Immature natural killer cell (primary cell): Measurements from ENCODE around the gene RDX. TPM values are rescaled to one million over a fixed set of nuclear protein-coding genes. Genes with fewer than 3 reads are reported as not detected.

Source experiments
- DNase-seq, 3 donors: peaks; one replicate each; pipeline ENCODE4 v3.0.0; 2022; ENCODE audit warnings: mixed read lengths in 1 of 3
- H3K27ac Mint-ChIP-seq, 6 donors: one replicate each; pipeline ENCODE4 v1.8.0; 2020; ENCODE audit warnings: mixed read lengths in 6 of 6, mild to moderate bottlenecking in 5 of 6, inconsistent platforms in 4 of 6, moderate library complexity in 3 of 6
- H3K27me3 Mint-ChIP-seq, 3 donors: one replicate each; pipeline ENCODE4 v1.8.0; 2020 to 2021; ENCODE audit warnings: low read depth in 3 of 3, mild to moderate bottlenecking in 3 of 3, mixed read lengths in 3 of 3, moderate library complexity in 3 of 3, inconsistent platforms in 1 of 3
- H3K36me3 Mint-ChIP-seq, 3 donors: one replicate each; pipeline ENCODE4 v1.8.0; 2020; ENCODE audit warnings: mixed read lengths in 3 of 3, inconsistent platforms in 2 of 3, mild to moderate bottlenecking in 2 of 3
- H3K4me1 Mint-ChIP-seq, 2 donors: one replicate each; pipeline ENCODE4 v1.8.0; 2020; ENCODE audit warnings: inconsistent platforms in 2 of 2, mild to moderate bottlenecking in 2 of 2, mixed read lengths in 2 of 2, moderate library complexity in 1 of 2
- H3K4me3 Mint-ChIP-seq, 5 donors: one replicate each; pipeline ENCODE4 v1.8.0; 2020; ENCODE audit warnings: mild to moderate bottlenecking in 5 of 5, mixed read lengths in 5 of 5, inconsistent platforms in 3 of 5, moderate library complexity in 3 of 5
- H3K9me3 Mint-ChIP-seq, 6 donors: one replicate each; pipeline ENCODE4 v1.8.0; 2020; ENCODE audit warnings: mild to moderate bottlenecking in 6 of 6, mixed read lengths in 6 of 6, inconsistent platforms in 4 of 6, moderate library complexity in 3 of 6
- polyA plus RNA-seq, 3 donors: library from polyadenylated mRNA; unstranded; fragments of 300-500 nt; fragmentation: Illumina TruSeq; gene quantifications; one replicate each; pipeline ENCODE4 v1.2.3, GENCODE V29; 2021

RDX gene
- polyA plus RNA-seq, 3 donors from 2014 or later: 13.0 to 28.5 (median 21.9) TPM

DNA sequence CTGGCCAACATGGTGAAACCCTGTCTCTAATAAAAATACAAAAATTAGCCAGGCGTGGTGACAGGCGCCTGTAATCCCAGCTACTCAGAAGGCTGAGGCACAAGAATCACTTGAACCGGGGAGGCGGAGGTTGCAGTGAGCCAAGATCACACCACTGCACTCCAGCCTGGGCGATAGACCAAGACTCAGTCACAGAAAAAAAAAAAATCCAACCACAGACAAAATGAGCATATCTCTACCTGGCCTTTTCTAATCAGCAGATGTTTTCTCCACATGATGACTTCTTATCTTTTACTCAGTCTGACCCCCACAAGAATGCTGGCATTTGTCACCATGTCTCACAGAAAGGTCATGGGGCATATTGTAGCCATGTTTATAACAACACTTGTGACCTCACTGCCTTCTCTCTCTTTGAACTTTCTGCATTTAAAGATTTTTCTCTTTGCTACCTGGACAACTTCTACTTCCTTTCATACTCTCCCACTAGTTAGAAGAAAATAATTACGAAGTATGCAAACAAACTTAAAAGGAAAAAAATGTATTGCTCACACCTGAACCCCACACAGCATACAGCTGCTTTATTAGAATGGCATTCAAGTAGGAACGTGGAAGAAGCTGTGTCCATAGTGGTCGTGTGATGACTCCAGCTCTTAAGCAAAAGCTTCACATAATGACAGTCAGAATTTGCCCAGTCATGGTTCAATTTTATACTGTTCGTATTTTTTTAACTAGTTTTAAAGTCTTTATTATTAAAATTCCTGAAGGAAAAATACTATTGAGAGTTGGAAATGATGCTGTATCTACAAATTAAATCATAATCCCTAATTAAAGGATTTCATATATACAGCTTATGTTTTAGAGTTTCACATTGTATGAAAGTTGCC lies 137.9 kb downstream of the RDX start:
- DNase-seq: no peak
- H3K27ac Mint-ChIP-seq: no peak overlapping the region
- H3K36me3 Mint-ChIP-seq: no peaks in the 10 kb centered on the region
- H3K9me3 Mint-ChIP-seq: no peaks in the 10 kb centered on the region
- no peaks in the 10 kb centered on the region for H3K4me1 Mint-ChIP-seq
- no peak overlapping the region for H3K4me3 Mint-ChIP-seq
- peaks cover 0 to 2% (median 0%) of the 10 kb centered on the region in 3 donors for H3K27me3 Mint-ChIP-seq

- DNase-seq: no peak
- Mint-ChIP-seq H3K27me3 (peaks cover 0 to 2% (median 2%) of the 10 kb centered on the region in 3 donors), H3K4me3 (no peak overlapping the region), H3K36me3 (no peaks in the 10 kb centered on the region), H3K9me3 (no peaks in the 10 kb centered on the region), H3K4me1 (no peaks in the 10 kb centered on the region), H3K27ac (no peak overlapping the region)
Observed at GRCh38 chr11:110156503-110156902, 139.9 kb downstream of the RDX start.

- H3K4me3 Mint-ChIP-seq: no peak overlapping the region
- no peak for DNase-seq
- no peaks in the 10 kb centered on the region for H3K4me1 Mint-ChIP-seq
- H3K9me3 Mint-ChIP-seq: no peaks in the 10 kb centered on the region
- peaks cover 0 to 2% (median 2%) of the 10 kb centered on the region in 3 donors for H3K27me3 Mint-ChIP-seq
- H3K36me3 Mint-ChIP-seq: no peaks in the 10 kb centered on the region
- no peak overlapping the region for H3K27ac Mint-ChIP-seq
Observed at GRCh38 chr11:110153474-110153873, 142.9 kb downstream of the RDX start.

DNA sequence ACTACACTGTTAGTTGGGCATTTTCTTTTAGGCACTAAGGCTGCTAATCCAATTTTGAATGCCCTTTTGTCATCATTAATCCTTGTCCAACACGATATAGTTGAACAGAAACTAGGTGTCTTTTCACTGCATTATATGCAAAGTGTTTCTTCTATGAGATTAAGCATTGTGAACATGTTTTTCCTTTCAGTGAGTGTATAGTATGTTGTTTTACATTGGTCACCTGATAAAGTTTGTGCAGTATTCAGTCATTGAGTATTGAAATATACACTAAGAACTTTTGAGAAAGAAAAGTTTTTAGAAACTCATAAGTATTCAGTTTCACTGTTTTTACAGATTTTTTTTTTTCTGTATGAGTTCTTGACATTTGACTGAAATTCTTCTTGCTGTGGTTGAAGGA lies 144.2 kb downstream of the RDX start:
- no peaks in the 10 kb centered on the region for H3K36me3 Mint-ChIP-seq

GRCh38 chr11:110148775-110149744 lies 147.4 kb downstream of the RDX start:
- DNase-seq: no peak
- Mint-ChIP-seq H3K36me3 (no peaks in the 10 kb centered on the region), H3K4me1 (no peaks in the 10 kb centered on the region), H3K27me3 (peaks cover 0 to 5% (median 2%) of the 10 kb centered on the region in 3 donors), H3K9me3 (no peaks in the 10 kb centered on the region), H3K4me3 (no peak overlapping the region), H3K27ac (no peak overlapping the region)

More for the DNA sequence above, 144.2 kb downstream of the RDX start:
- Mint-ChIP-seq H3K4me1 (no peaks in the 10 kb centered on the region), H3K4me3 (no peak overlapping the region), H3K27ac (no peak overlapping the region), H3K9me3 (no peaks in the 10 kb centered on the region), H3K27me3 (peaks cover 0 to 2% (median under 1%) of the 10 kb centered on the region in 3 donors)
- no peak for DNase-seq

DNA sequence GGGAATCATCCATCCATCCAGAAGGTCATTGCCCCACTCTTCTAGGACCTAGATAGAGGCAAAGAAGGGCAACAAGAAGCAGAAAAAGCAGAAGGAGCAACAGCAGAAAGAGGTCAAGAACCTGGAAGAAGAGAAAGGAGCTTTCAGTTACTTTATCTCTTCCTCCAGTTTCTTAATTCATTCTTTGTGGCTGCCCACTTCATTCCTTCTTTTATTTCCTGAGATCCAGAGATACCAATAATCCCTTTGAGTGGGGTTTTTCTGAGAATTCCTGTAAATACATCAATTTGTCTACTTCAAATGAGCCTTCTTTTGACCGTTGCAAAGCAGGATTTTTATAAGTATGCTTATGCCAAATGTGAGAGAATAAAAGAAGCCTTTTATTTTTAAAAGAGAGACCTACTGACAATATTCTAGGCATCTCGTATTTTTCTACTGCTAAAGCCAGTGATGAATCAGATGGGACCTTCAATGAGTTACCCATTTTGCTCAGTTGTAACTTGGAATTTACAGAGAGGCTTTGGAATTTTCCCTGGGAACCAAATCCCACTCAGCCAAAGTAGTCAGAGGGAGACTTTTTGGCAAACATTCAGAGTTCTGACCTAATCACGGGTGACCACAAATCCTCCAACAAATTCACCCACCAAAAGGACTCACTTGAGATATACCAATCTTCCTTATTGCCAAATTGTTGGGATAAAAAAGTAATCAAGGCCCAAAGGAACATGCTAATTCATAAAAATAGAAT lies 148.3 kb downstream of the RDX start:
- no peak overlapping the region for H3K27ac Mint-ChIP-seq
- no peak for DNase-seq
- peaks cover 0 to 5% (median under 1%) of the 10 kb centered on the region in 3 donors for H3K27me3 Mint-ChIP-seq
- H3K36me3 Mint-ChIP-seq: no peaks in the 10 kb centered on the region
- H3K4me1 Mint-ChIP-seq: no peaks in the 10 kb centered on the region
- H3K9me3 Mint-ChIP-seq: no peaks in the 10 kb centered on the region
- H3K4me3 Mint-ChIP-seq: no peak overlapping the region

- Mint-ChIP-seq H3K4me1 (no peaks in the 10 kb centered on the region), H3K4me3 (no peak overlapping the region), H3K27me3 (peaks cover 0 to 2% (median under 1%) of the 10 kb centered on the region in 3 donors), H3K27ac (no peak overlapping the region), H3K36me3 (no peaks in the 10 kb centered on the region), H3K9me3 (no peaks in the 10 kb centered on the region)
- DNase-seq: no peak
Observed at GRCh38 chr11:110141812-110142211, 154.6 kb downstream of the RDX start.

DNA sequence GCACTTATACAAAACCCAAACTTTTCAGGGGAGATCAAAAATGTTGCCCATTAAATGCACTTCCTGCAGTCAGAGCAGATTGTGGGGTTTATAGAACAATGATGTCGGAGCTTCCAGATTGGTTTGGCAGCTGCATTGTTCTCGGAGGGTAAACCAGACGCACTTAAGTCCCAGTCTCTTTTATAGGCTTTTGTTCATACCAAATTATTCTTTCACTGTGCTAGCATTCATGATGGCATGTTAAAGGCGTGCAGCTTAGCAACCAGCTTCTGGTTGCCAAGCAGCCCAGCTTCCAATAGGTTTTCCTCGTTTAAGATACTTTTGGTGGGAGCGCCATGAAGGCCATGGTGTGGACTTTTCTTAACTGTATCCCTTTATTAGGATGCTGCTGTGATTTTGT lies 162.3 kb downstream of the RDX start:
- Mint-ChIP-seq H3K9me3 (no peaks in the 10 kb centered on the region), H3K4me3 (no peak overlapping the region), H3K36me3 (no peaks in the 10 kb centered on the region), H3K27ac (no peak overlapping the region), H3K4me1 (no peaks in the 10 kb centered on the region), H3K27me3 (no peaks in the 10 kb centered on the region)
- DNase-seq: no peak

- Mint-ChIP-seq H3K36me3 (no peaks in the 10 kb centered on the region), H3K27me3 (no peaks in the 10 kb centered on the region), H3K4me1 (no peaks in the 10 kb centered on the region), H3K9me3 (no peaks in the 10 kb centered on the region), H3K4me3 (no peak overlapping the region), H3K27ac (no peak overlapping the region)
- DNase-seq: no peak
Observed at GRCh38 chr11:110133160-110133559, 163.3 kb downstream of the RDX start.

GRCh38 chr11:110131386-110132123 lies 164.9 kb downstream of the RDX start:
- Mint-ChIP-seq H3K4me3 (no peak overlapping the region), H3K27ac (no peak overlapping the region), H3K27me3 (peaks cover 0 to 1% (median 0%) of the 10 kb centered on the region in 3 donors), H3K9me3 (no peaks in the 10 kb centered on the region), H3K4me1 (no peaks in the 10 kb centered on the region), H3K36me3 (no peaks in the 10 kb centered on the region)
- no peak for DNase-seq

DNA sequence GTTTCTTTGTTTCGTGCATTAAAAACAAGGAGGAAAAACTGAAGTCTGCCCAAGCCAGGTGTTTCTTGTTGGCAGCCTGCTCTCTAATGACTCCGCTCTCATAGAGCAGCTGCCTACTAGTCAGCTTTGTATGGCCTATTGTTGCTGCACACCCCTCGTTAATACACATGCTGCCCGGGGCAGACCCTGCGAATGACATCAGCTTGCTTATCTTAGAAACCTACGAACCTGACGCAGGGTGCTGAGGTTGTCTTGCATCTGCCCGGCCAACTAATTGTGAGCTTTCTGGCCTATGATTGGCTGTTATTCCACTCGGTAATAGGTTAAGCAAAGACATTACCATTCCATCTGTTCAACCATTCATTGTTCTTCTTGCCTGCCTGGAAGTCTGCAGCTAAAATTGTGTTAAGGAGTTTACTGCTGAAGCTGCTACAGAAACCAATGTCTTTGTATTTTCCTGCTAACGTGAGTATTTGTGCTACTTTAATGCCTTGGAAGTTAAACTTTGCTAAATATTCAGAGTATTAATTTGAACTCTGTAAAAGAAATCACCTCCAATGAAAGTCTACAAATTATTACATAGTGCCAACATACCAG lies 165.7 kb downstream of the RDX start:
- Mint-ChIP-seq H3K27me3 (peaks cover 0 to 1% (median 0%) of the 10 kb centered on the region in 3 donors), H3K9me3 (no peaks in the 10 kb centered on the region), H3K36me3 (no peaks in the 10 kb centered on the region), H3K4me3 (no peak overlapping the region), H3K27ac (no peak overlapping the region), H3K4me1 (no peaks in the 10 kb centered on the region)
- no peak for DNase-seq

DNA sequence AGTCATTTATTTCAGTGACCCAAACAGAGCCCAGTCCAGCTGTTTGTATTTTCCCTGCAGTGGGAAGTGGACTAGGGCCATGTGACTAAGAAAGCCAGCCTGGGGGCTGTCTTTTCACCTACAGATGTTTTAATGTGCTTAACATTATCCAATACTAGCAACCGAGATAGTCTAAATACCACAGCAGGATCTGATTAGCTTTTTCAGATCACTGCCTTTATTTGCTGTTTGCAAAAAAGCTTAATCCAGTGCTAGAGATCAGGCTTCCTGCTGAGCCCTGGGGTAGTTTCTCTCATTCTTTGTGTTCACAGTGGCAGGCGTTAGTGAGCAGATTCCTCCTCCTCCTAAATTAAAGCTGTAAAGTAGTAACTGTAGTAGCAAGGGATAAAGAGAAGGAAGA lies 168.3 kb downstream of the RDX start:
- H3K4me1 Mint-ChIP-seq: no peaks in the 10 kb centered on the region
- H3K27me3 Mint-ChIP-seq: peaks cover 0 to 1% (median 0%) of the 10 kb centered on the region in 3 donors
- no peak overlapping the region for H3K4me3 Mint-ChIP-seq
- DNase-seq: no peak
- H3K36me3 Mint-ChIP-seq: no peaks in the 10 kb centered on the region
- no peak overlapping the region for H3K27ac Mint-ChIP-seq
- H3K9me3 Mint-ChIP-seq: no peaks in the 10 kb centered on the region

GRCh38 chr11:110126936-110127335 lies 169.5 kb downstream of the RDX start:
- H3K27ac Mint-ChIP-seq: no peak overlapping the region
- no peaks in the 10 kb centered on the region for H3K36me3 Mint-ChIP-seq
- peaks cover 0 to 1% (median 0%) of the 10 kb centered on the region in 3 donors for H3K27me3 Mint-ChIP-seq
- no peaks in the 10 kb centered on the region for H3K4me1 Mint-ChIP-seq
- no peak for DNase-seq
- no peaks in the 10 kb centered on the region for H3K9me3 Mint-ChIP-seq
- no peak overlapping the region for H3K4me3 Mint-ChIP-seq
